B cell (primary cell): Measurements from ENCODE around the gene AP2M1. TPM values are rescaled to one million over a fixed set of nuclear protein-coding genes. Genes with fewer than 3 reads are reported as not detected.

Experiments
- ATAC-seq: fragments of 200-7000 bp; cut with Tn5 transposase; one replicate; pipeline ENCODE4 v1.10.0; 2021; ENCODE audit warnings: low read depth, mild to moderate bottlenecking, moderate number of reproducible peaks, moderate library complexity
- CTCF ChIA-PET: fragments of 350-600 bp; sonication (Branson Sonifier 250); formaldehyde crosslinking; loops from one replicate; lab custom pipeline; 2021; ENCODE audit warnings: antibody characterized with exemption, inconsistent platforms; lab: Charles Lee
- POLR2A ChIA-PET: fragments of 350-600 bp; sonication (Branson Sonifier 250); formaldehyde crosslinking; loops from one replicate; lab custom pipeline; 2021; ENCODE audit warnings: antibody characterized with exemption; lab: Charles Lee
- DNase-seq: peaks from one replicate; pipeline ENCODE4 v3.0.0; 2013
- H2AFZ ChIP-seq: 2 replicates; pipeline ENCODE4 v1.6.1; 2012; ENCODE audit warnings: mild to moderate bottlenecking, low read depth, low read length; ENCODE audit not compliant: insufficient read depth, poor library complexity, severe bottlenecking
- H3K27ac ChIP-seq, 2 donors: 1 replicate in 1 of 2; 2 replicates in 1 of 2; pipeline ENCODE4 v1.5.1; 2012 to 2013; ENCODE audit warnings: low read length in 2 of 2, mild to moderate bottlenecking in 2 of 2, moderate library complexity in 1 of 2
- H3K27me3 ChIP-seq, 4 experiments: fragments of 200-600 bp in 1 of 4; sonication (generic) in 1 of 4; replicated peaks in 1 of 4; 1 replicate in 2 of 4; 2 replicates in 2 of 4; pipeline versions ENCODE4 v1.6.1 to v1.7.0; 2013 to 2016; ENCODE audit warnings: low read length in 3 of 4, mild to moderate bottlenecking in 2 of 4, mixed read lengths in 1 of 4, moderate library complexity in 1 of 4; ENCODE audit not compliant: insufficient read depth in 4 of 4, control insufficient read depth in 3 of 4; ENCODE audit errors: control extremely low read depth in 1 of 4
- H3K36me3 ChIP-seq, 2 experiments: replicated peaks in 1 of 2; 1 replicate in 1 of 2; 2 replicates in 1 of 2; pipeline versions ENCODE4 v1.6.1 to v1.7.1; 2013; ENCODE audit warnings: low read length in 1 of 2; ENCODE audit not compliant: insufficient read depth in 2 of 2, control insufficient read depth in 1 of 2; ENCODE audit errors: control extremely low read depth in 1 of 2, extremely low read depth in 1 of 2
- H3K4me1 ChIP-seq, 2 donors: fragments of 200-600 bp in 1 of 2; sonication (generic) in 1 of 2; 1 replicate in 1 of 2; 2 replicates in 1 of 2; pipeline versions ENCODE4 v1.5.1 to v1.6.1; 2013 to 2017; ENCODE audit warnings: low read length in 2 of 2; ENCODE audit not compliant: control insufficient read depth in 2 of 2, insufficient read depth in 2 of 2
- H3K4me2 ChIP-seq: replicated peaks from 2 replicates; pipeline ENCODE3; 2012; ENCODE audit warnings: mild to moderate bottlenecking, low read depth, low read length; ENCODE audit not compliant: poor library complexity, severe bottlenecking
- H3K4me3 ChIP-seq, 5 experiments: fragments of 200-600 bp in 1 of 5; sonication (generic) in 1 of 5; 1 replicate in 3 of 5; 2 replicates in 2 of 5; pipeline versions ENCODE4 v1.5.1 to v1.7.0; 2011 to 2016; ENCODE audit warnings: low read length in 4 of 5, mild to moderate bottlenecking in 4 of 5, low read depth in 2 of 5, control low read depth in 1 of 5, moderate library complexity in 1 of 5; ENCODE audit not compliant: insufficient read depth in 1 of 5; ENCODE audit errors: control extremely low read depth in 1 of 5, extremely low read depth in 1 of 5
- H3K79me2 ChIP-seq: fragments of 200-600 bp; sonication (generic); one replicate; pipeline ENCODE4 v1.6.0; 2016; ENCODE audit warnings: low read length; ENCODE audit not compliant: control insufficient read depth, insufficient read depth
- H3K9ac ChIP-seq: fragments of 200-600 bp; sonication (generic); 2 replicates; pipeline ENCODE4 v1.6.1; 2017; ENCODE audit warnings: mild to moderate bottlenecking, low read length, moderate library complexity
- H3K9me3 ChIP-seq, 3 donors: one replicate each; pipeline versions ENCODE4 v1.6.1 to v1.7.1; 2013; ENCODE audit warnings: low read length in 2 of 3; ENCODE audit not compliant: control insufficient read depth in 2 of 3, insufficient read depth in 1 of 3; ENCODE audit errors: control extremely low read depth in 1 of 3
- H4K20me1 ChIP-seq: 2 replicates; pipeline ENCODE4 v1.6.0; 2012; ENCODE audit warnings: mild to moderate bottlenecking, low read length; ENCODE audit not compliant: insufficient read depth, control insufficient read depth, poor library complexity, severe bottlenecking
- H3K27ac Mint-ChIP-seq: one replicate; pipeline ENCODE4 v1.8.0; 2021; ENCODE audit warnings: mixed read lengths
- H3K27me3 Mint-ChIP-seq: one replicate; pipeline ENCODE4 v1.8.0; 2021; ENCODE audit warnings: mixed read lengths
- H3K4me1 Mint-ChIP-seq: one replicate; pipeline ENCODE4 v1.8.0; 2021; ENCODE audit warnings: mixed read lengths
- H3K4me3 Mint-ChIP-seq: one replicate; pipeline ENCODE4 v1.8.0; 2021; ENCODE audit warnings: mixed read lengths
- H3K9me3 Mint-ChIP-seq: one replicate; pipeline ENCODE4 v1.8.0; 2022; ENCODE audit warnings: mixed read lengths; ENCODE audit not compliant: insufficient read depth
- EZH2 ChIP-seq: IDR thresholded peaks from 2 replicates; pipeline ENCODE4 v1.6.1; 2012; ENCODE audit warnings: borderline replicate concordance, low read depth, mild to moderate bottlenecking, moderate library complexity, low read length; ENCODE audit not compliant: insufficient read depth, poor library complexity, severe bottlenecking
- WGBS: methylation state at CpG from one replicate; pipeline ENCODE4 v1.1.5; 2013; ENCODE audit warnings: missing lambda C conversion rate; ENCODE audit not compliant: insufficient coverage; 5-methylcytosine and 5-hydroxymethylcytosine counted together
- intact Hi-C: fragments of 100-400 bp; cut with micrococcal nuclease; formaldehyde crosslinking; loops from one replicate; pipeline ENCODE4 v1.10.0; 2022
- polyA plus RNA-seq: library from polyadenylated mRNA; depleted of rRNA; stranded (reverse); fragments of >200 nt; gene quantifications from 2 replicates; pipeline ENCODE4 v1.2.3, GENCODE V29; 2012
- total RNA-seq, 2 donors: library from RNA; stranded (reverse); fragments of 120-200 nt in 1 of 2; gene quantifications; 1 replicate in 1 of 2; 2 replicates in 1 of 2; pipeline versions ENCODE4 v1.2.3 to v1.2.4, GENCODE V29; 2013 to 2022
- TF ChIP-seq, protein P1 (sequence below): fragments of 200-600 bp; IDR thresholded peaks from one replicate; pipeline ENCODE4 v1.8.0; 2022; ENCODE audit warnings: antibody characterized with exemption, mild to moderate bottlenecking

The AP2M1 gene
- total and polyA plus RNA-seq, 2 donors (not counting 1 experiment from before 2014, with no cell fraction given) = 171 to 207 TPM

GRCh38 chr3:184175981-184176376 lies 1.3 kb downstream of the AP2M1 start:
- Histone ChIP-seq H3K9me3 (no peaks in the 10 kb centered on the region), H3K4me1 (peaks cover 23 to 34% of the 10 kb centered on the region in 2 donors), H4K20me1 (peaks cover 15% of the 10 kb centered on the region), H3K4me2 (peak overlapping the region; percentile 88), H2AFZ (no peak overlapping the region), H3K27me3 (no peaks in the 10 kb centered on the region), H3K79me2 (peaks cover 42% of the 10 kb centered on the region), H3K9ac (peak overlapping the region; percentile 92), H3K4me3 (peak overlapping the region in 3 of 5 experiments; percentile 93 to 99 (median 98)), H3K36me3 (peaks cover 4 to 37% of the 10 kb centered on the region in 2 experiments), H3K27ac (no peak overlapping the region)
- intact Hi-C loops = no loop called here
- DNase-seq (no peak), ATAC-seq (no peak)
- TF ChIP-seq, protein P1, sequence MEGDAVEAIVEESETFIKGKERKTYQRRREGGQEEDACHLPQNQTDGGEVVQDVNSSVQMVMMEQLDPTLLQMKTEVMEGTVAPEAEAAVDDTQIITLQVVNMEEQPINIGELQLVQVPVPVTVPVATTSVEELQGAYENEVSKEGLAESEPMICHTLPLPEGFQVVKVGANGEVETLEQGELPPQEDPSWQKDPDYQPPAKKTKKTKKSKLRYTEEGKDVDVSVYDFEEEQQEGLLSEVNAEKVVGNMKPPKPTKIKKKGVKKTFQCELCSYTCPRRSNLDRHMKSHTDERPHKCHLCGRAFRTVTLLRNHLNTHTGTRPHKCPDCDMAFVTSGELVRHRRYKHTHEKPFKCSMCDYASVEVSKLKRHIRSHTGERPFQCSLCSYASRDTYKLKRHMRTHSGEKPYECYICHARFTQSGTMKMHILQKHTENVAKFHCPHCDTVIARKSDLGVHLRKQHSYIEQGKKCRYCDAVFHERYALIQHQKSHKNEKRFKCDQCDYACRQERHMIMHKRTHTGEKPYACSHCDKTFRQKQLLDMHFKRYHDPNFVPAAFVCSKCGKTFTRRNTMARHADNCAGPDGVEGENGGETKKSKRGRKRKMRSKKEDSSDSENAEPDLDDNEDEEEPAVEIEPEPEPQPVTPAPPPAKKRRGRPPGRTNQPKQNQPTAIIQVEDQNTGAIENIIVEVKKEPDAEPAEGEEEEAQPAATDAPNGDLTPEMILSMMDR = no peak
- TF ChIP-seq EZH2 = no peak
- ChIA-PET CTCF (interaction anchor here (1.2 to 1.7 kb wide), 2 partner anchors 25 to 74 kb away, joined by 3 to 4 read pairs; partner anchors contain the start of gene EEF1AKMT4), POLR2A (no interaction called here)
- Mint-ChIP-seq H3K27ac (no peak overlapping the region), H3K27me3 (no peaks in the 10 kb centered on the region), H3K4me3 (peak overlapping the region; percentile 93), H3K4me1 (peaks cover 37% of the 10 kb centered on the region), H3K9me3 (no peaks in the 10 kb centered on the region)
- WGBS = no CpG with 5 or more reads among the region's 3 CpGs
